Measurements from ENCODE around the gene GRK1. TPM values are rescaled to one million over a fixed set of nuclear protein-coding genes. Genes with fewer than 3 reads are reported as not detected.

Gene GRK1
- total RNA-seq, 1 experiment from 2014 or later = not detected

DNA sequence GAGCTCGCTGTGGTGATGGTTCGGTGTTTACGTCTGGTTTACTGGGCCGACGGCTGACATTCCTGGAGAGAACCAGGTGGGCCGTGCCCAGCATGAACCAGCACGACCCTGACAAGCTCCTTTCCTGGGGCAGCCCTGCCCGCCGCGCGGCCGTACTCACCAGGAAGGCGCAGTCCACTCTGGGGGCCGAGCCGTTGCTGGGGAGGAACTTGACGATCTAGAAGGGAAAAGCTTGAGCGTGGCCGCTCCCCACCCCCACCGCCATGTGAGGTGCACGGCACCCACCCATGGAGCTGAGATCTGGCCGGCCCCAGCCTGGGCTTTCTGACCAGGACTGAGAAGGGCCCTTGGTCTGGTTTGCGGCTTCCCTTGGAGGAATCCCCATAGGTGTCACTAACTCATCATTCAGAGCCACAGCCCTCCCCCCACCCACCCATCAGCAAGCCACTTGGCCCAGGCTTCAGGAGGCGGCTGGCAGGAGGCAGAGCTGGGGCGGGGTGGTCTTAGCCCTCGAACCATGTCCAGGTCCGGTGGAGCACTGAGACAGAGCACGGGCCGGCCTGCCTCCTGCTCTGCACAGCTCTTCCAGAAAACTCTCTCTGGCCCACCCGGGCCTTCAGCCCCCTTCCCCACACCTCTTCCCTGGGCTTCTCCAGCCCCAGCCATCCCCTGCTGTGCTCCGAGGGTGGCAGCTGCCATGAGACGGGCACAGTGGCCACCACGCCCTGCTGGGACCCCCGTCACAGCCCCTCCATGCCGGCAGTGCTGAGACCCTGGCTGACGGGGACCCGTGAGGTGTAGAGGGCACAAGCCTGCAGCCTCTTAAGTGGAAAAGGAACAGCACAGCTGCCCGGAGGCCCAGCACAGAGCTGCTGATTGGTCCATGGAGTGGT, 15.3 kb upstream of the GRK1 start:
- peaks cover 6% of the 10 kb centered on the region for H3K36me3 Mint-ChIP-seq (ENCODE audit: insufficient read depth, unreplicated experiment)
- H3K4me3 Mint-ChIP-seq (ENCODE audit: unreplicated experiment) = no peak overlapping the region
- TF ChIP-seq, protein P1, sequence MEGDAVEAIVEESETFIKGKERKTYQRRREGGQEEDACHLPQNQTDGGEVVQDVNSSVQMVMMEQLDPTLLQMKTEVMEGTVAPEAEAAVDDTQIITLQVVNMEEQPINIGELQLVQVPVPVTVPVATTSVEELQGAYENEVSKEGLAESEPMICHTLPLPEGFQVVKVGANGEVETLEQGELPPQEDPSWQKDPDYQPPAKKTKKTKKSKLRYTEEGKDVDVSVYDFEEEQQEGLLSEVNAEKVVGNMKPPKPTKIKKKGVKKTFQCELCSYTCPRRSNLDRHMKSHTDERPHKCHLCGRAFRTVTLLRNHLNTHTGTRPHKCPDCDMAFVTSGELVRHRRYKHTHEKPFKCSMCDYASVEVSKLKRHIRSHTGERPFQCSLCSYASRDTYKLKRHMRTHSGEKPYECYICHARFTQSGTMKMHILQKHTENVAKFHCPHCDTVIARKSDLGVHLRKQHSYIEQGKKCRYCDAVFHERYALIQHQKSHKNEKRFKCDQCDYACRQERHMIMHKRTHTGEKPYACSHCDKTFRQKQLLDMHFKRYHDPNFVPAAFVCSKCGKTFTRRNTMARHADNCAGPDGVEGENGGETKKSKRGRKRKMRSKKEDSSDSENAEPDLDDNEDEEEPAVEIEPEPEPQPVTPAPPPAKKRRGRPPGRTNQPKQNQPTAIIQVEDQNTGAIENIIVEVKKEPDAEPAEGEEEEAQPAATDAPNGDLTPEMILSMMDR (IDR thresholded peaks at IDR 0.05; ENCODE audit: unreplicated experiment) = no peak
- no peaks in the 10 kb centered on the region for H3K9me3 Mint-ChIP-seq (ENCODE audit: unreplicated experiment)
- H3K27ac Mint-ChIP-seq (ENCODE audit: low read depth, unreplicated experiment) = no peak overlapping the region
- CTCF ChIA-PET = no interaction called here
- DNase-seq (ENCODE audit: unreplicated experiment) = no peak
- H3K27me3 Mint-ChIP-seq (ENCODE audit: insufficient read depth, unreplicated experiment) = no peaks in the 10 kb centered on the region
- H3K4me1 Mint-ChIP-seq (ENCODE audit: insufficient read depth, unreplicated experiment) = peaks cover 8% of the 10 kb centered on the region
- POLR2A ChIA-PET = no interaction called here
- BruUV-seq (replicated peaks) = no TSS peak
- intact Hi-C loops (cut with micrococcal nuclease) = no loop called here

DNA sequence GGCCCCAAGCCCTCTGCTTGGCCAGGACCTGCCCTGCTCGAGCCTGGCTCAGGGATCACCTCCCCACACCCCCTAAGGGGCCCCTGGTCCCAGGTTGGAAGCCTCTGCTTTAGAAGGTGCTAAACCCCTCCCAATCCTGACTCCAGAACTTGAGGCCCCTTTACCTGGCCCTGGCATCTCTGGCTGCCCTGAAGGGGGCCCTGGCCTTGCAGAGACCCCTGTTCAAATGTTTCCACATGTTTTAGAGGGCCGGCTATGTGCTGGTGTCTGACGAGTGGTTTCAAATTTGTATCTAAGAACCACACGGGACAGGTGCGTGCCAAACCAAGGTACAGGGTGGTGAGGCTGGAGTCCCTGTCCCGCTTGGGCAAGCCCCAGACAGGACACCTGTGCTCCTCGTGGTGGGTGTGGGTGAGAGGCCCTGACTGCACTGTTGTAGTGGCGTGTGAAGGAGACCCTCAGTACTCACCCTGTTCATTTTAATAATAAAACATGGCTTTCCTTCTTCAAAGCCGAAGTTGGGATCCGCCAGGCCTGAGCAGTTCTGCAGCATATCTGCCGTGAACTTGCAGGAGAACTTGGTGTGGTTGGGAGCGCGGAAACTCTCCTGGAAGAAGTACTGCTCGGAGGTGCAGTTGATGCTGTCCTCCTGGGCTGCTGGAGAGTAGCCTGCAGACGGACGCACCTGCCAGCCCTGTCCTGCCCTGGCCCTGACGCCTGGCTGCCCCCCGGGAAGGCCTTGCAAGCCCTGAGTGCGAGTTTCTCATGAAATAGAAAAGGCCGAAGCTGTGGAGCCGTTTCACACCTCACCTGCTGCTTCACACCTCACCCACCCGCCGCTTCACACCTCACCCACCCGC, 14.4 kb upstream of the GRK1 start:
- BruUV-seq (replicated peaks) = no TSS peak
- no peak for DNase-seq (ENCODE audit: unreplicated experiment)
- CTCF ChIA-PET = no interaction called here
- TF ChIP-seq, protein P1 (IDR thresholded peaks at IDR 0.05; ENCODE audit: unreplicated experiment) = no peak
- POLR2A ChIA-PET = no interaction called here
- H3K9me3 Mint-ChIP-seq (ENCODE audit: unreplicated experiment) = no peaks in the 10 kb centered on the region
- H3K4me3 Mint-ChIP-seq (ENCODE audit: unreplicated experiment) = no peak overlapping the region
- H3K4me1 Mint-ChIP-seq (ENCODE audit: insufficient read depth, unreplicated experiment) = peaks cover 5% of the 10 kb centered on the region
- peaks cover 6% of the 10 kb centered on the region for H3K36me3 Mint-ChIP-seq (ENCODE audit: insufficient read depth, unreplicated experiment)
- H3K27me3 Mint-ChIP-seq (ENCODE audit: insufficient read depth, unreplicated experiment) = no peaks in the 10 kb centered on the region
- intact Hi-C loops (cut with micrococcal nuclease) = no loop called here
- no peak overlapping the region for H3K27ac Mint-ChIP-seq (ENCODE audit: low read depth, unreplicated experiment)

DNA sequence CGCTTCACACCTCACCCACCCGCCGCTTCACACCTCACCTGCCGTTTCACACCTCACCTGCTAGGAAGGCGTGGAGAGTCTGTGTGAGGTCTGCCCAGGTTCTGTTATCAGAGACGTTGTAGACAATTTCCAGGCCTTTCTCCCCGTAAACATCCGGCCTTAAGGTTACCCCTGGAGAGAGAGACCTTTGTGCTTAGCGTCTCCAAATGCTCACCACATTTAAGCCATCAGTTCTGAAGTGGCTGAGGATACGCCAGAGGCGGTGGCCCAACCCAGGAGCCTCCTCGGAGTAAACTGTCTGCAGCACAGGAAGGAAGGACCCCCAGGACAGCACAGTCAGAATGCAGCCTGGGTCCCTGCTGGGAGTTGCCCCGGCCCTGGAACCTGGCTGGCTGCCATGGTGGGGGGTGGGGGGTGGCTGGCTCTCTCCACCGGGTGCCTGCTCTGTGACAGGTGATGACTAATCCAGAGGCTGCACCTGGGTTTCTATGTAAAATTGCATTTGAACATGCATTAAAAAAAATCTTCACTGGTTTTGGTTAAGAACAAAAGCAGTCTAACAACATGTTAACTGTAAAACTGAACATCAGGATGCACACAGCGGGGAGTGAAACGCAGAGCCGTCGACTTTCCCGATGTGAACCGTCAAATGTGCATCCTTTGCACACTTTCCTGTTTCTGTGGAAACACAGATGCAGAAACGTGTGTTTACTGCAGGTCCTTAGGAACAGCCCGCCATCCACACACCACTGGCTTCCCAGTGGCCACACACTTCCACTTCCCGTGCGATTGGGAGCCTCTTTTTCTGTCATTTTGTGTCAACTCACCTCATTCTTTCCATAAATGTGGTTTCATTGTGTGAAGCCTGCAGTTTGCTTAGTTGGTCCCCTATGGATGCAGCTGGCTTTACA, 13.5 kb upstream of the GRK1 start:
- CTCF ChIA-PET = no interaction called here
- intact Hi-C loops (cut with micrococcal nuclease) = no loop called here
- Mint-ChIP-seq H3K36me3 (ENCODE audit: insufficient read depth, unreplicated experiment) (peaks cover 6% of the 10 kb centered on the region), H3K9me3 (ENCODE audit: unreplicated experiment) (no peaks in the 10 kb centered on the region), H3K4me1 (ENCODE audit: insufficient read depth, unreplicated experiment) (no peaks in the 10 kb centered on the region), H3K27ac (ENCODE audit: low read depth, unreplicated experiment) (no peak overlapping the region), H3K27me3 (ENCODE audit: insufficient read depth, unreplicated experiment) (no peaks in the 10 kb centered on the region), H3K4me3 (ENCODE audit: unreplicated experiment) (no peak overlapping the region)
- no TSS peak for BruUV-seq (replicated peaks)
- POLR2A ChIA-PET = interaction anchor here (0.7 kb wide), 1 partner anchor 41 kb away, joined by 5 read pairs; no protein-coding TSS in a partner anchor
- TF ChIP-seq, protein P1 (IDR thresholded peaks at IDR 0.05; ENCODE audit: unreplicated experiment) = no peak
- peak; percentile 8 for DNase-seq (ENCODE audit: unreplicated experiment)
